Activated CD4-positive, alpha-beta T cell treated with anti-CD3 and anti-CD28 coated beads for 1 hour (primary cell): ENCODE data around the gene ELAC2.
"Not testable (repeated sequence)": the region's sequence is repeated elsewhere in the genome, so short reads cannot be mapped to it uniquely, and the experiment has no call there.

Experiments used
- DNase-seq: peaks from one replicate; pipeline ENCODE4 v3.0.0-alpha.2; 2020

The ELAC2 gene

GRCh38 chr17:12985431-12986293 is 32.2 kb downstream of the ELAC2 start:
- DNase-seq, result no peak

- DNase-seq, result no peak
Observed at GRCh38 chr17:12983991-12984884, 33.6 kb downstream of the ELAC2 start.

- DNase-seq, result no peak
Observed at GRCh38 chr17:12982224-12982623, 35.6 kb downstream of the ELAC2 start.

- no peak for DNase-seq
Observed at GRCh38 chr17:12979826-12980500, 37.9 kb downstream of the ELAC2 start.

- DNase-seq, result no peak
Observed at GRCh38 chr17:12979246-12979645, 38.6 kb downstream of the ELAC2 start.

DNA sequence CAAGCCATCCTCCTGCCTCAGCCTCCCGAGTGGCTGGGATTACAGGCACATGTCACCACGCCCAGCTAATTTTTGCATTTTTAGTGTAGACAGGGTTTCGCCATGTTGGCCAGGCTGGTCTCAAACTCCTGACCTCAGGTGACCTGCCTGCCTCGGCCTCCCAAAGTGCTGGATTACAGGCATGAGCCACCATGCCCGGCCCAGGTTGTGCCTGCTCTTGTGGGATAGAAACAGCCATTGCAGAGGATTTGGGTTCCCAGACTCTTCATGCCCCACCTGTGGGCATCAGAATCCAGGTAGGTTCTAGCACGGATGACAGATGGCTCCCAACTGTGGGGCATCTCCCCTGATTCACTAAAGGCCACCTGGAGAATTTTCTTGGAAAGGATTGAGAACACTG is 39.0 kb downstream of the ELAC2 start:
- not testable (repeated sequence) for DNase-seq

GRCh38 chr17:12977008-12977751 is 40.6 kb downstream of the ELAC2 start:
- no peak for DNase-seq

DNA sequence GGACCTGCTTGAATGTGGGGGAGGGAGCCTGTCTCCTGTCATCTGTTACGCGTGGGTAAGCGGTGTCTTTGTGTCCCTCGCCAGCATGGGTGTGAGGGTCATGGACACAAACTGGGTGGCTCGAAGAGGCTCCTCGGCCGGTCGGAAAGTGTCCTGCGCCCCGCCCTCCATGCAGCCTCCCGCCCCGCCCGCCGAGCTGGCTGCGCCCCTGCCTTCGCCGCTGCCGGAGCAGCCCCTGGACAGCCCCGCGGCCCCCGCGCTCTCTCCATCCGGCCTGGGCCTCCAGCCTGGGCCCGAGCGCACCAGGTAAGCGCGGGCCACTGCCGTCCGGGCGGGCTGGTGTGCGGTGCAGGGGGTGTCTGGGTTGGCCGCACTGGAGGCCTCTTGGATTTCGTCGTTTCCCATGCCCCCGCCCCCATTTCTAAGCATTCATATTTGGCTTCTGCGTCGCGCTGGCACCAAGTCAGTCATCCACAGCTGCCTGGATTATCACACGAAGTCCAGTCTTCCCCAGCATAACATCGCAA is 43.8 kb downstream of the ELAC2 start:
- DNase-seq, result no peak

DNA sequence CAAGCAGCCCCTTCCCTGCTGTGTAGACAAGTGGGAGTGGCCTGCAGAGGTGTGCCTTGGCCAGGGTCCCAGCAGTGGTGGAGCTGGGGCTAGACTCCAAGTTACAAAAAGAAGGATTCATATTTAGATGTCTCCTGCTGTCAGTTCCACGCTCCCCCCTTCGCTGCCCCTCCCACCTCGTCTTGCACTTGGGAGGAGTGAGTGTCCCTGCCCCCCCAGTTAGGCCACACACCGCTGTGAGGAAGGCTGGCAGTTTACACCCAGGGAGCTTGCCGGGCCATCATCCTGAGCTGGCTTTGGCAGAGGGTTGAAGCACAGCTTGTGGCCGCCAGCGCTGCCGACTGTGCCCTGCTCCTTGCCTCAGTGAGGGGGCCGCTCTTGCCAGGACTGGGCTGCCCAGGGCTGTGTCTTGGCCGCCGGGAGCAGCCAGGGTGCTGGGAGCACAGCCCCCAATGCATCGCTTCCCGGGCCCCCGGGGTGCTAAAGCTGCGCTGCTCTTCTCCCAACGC is 44.3 kb downstream of the ELAC2 start:
- no peak for DNase-seq

DNA sequence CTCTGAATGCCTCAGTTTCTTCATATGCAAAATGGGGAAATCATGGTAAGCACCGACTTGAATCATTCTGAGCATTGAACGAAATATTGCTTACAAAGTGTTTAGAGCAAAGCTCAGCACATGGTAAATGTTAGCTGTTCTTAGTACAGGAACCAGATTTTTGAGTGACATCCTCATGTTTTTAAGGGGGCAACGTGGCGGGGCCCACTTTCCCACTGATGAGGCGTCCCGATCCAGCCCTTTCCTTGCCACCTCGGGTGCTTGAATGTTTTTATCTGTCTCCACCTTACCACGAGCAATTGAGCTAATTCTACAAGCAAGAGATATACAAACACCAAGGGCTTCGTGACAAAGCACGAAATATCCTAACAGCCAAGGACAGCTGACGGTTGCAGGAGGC is 49.9 kb downstream of the ELAC2 start:
- DNase-seq, result no peak

DNA sequence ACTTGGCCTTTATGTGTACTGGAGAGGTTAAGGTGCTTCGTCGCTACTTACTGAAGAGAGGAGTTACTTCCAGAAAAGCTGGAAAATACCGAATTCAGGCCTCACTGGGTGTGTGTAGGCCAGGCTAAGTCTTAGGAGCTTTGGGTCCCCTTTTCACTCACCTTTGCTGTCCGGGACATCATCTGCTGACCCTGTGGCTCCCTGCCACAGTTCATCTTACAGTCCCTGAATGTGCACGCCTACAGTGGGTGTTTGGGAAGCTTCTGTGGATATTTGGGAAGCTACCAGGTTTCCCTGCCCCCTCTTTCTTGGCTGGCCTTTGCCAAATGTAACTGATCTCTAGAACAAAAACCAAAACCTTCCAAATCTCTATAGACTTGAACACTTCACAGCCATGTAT is 51.4 kb downstream of the ELAC2 start:
- no peak for DNase-seq

DNA sequence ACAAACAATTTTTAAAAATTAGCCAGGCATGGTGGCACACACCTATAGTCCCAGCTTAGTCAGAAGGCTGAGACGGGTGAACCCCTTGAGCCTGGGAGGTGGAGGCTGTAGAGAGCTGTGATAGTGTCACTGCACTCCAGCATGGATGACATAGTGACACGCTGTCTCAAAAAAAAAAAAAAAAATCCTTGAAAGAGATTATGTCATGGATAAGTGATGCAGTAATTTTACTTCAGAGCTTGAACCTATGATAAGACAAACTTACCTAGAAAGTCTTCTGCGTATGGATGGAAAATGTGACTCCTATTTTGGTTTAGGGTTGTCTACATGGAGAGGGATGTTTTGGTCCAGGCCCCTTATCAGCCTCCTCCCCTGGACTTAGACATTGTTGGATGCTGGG is 51.8 kb downstream of the ELAC2 start:
- DNase-seq, result no peak

GRCh38 chr17:12964840-12965239 is 53.0 kb downstream of the ELAC2 start:
- DNase-seq, result no peak

- DNase-seq, result no peak
Observed at GRCh38 chr17:12964162-12964561, 53.7 kb downstream of the ELAC2 start.

DNA sequence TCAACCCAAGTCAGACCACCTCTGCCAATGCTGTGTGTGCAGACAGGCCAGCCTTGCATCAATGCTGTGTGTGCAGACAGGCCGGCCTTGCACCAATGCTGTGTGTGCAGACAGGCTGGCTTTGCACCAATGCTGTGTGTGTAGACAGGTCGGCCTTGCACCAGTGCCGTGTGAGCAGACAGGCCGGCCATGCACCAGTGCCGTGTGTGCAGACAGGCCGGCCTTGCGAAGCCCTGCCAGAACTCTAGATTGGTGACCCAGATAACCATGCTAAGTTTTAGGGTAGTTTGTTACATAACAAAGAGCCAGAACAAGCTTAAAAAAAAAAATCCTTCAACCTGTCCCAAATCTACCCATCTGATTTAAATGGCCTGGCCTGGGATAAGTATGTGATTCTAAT is 54.3 kb downstream of the ELAC2 start:
- DNase-seq, result no peak

- no peak for DNase-seq
Observed at GRCh38 chr17:12961655-12962054, 56.2 kb downstream of the ELAC2 start.

DNA sequence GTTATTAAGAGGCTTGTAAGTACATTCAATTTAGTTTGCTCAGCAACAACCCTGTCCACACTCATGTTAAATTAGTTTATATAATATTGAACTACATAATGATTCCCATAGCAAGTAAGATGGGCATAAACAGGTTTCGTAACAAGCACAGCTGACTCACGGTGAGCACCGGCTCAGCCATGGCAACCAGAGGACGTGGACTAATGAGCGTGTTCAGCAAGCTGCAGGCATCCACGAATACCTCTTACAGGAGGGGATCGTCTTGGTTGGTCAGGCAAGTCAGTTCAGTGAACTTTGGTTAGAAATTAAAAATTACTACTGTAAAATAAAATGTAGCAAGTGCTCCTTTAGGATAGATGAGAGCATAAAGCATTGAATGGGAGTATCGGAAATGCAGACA is 58.4 kb downstream of the ELAC2 start:
- no peak for DNase-seq

DNA sequence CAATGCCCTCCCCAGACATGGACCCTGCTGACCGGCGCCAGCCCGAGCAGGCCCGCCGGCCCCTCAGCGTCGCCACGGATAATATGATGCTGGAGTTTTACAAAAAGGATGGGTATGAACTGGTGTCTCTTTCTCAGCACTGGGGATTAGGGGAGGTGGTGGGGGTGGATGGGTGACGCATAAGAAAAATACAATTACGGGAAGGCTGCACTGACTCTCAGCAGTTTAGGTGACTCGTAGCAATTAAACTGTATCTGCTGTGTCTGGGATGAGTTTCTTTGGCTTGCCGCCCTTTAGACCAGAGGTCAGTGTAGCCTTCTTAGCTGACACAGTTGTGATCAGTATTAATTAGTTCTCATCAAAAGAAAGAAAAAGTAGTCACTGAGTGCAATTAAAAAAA is 59.0 kb downstream of the ELAC2 start:
- DNase-seq, result no peak

GRCh38 chr17:12955521-12955920 is 62.3 kb downstream of the ELAC2 start:
- no peak for DNase-seq

DNA sequence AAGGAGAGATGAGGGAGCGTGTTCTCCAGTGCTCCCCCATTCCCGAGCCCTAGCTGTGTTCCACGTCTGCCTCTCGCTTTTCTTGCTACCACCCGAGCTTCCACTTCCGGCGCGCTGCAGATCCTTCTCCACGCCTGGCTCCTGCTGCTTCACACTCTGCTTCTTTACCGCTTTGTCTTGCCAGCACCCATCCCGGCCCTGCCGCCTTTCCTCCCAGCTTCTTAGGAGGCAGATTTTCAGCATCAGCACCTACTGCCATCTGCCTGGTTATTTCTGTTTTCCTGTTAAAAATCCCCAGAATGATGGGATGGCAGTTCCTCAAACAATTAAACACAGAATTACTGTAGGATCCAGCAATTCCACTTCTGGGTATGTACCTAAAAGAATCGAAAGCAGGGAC is 64.7 kb downstream of the ELAC2 start:
- no peak for DNase-seq

DNA sequence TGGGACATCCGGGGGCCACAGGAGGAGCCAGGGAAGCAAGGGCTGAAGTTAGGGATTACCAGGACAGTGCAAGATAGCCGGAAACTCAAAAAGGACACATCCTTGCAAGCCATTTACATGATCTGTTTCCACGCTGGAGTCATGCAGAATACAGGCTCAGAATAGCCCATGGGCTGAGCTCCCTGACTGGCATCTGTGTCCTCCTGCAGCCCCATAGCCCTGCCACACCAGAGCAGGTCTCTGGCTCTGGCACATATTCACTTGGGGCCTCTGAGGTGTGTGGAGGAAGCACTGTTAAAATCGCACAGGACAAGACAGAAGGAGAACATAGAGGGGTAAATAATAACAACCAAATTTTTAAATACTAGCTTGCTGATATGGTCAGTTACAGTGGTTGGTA is 65.8 kb downstream of the ELAC2 start:
- DNase-seq, result no peak

DNA sequence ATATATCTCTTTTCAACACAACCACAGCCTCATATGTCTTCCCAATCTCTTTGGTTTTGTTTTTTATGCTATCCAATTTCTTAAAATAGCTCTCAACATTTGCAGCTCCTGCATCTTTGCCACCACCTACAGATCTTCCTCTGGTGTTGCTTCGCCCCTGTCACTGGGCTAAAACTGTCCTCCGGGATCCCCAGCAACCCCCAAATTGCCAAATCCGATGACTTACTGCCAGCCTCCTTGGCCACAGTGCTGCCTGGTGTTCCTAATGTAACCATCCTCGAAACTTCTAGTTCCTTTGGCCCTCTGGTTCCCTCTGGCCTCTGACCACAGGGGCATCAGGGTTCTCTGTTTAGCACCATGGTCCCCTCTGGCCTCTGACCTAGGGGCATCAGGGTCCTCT is 70.8 kb downstream of the ELAC2 start:
- no peak for DNase-seq
